HEK293 (cell line): ENCODE results near the gene OPCML.

ENCODE experiments used
- CTCF ChIA-PET: fragments of 350-600 bp; formaldehyde crosslinking; extraction: SDS; loops from one replicate; lab custom pipeline; 2021; ENCODE audit warnings: antibody characterized with exemption; lab: Yijun Ruan, JAX
- POLR2A ChIA-PET: fragments of 300-600 bp; formaldehyde crosslinking; extraction: SDS; loops from one replicate; lab custom pipeline; 2020; ENCODE audit warnings: antibody characterized with exemption, inconsistent platforms; lab: Yijun Ruan, JAX
- H3K27ac ChIP-seq: fragments of 200-500 bp; sonication (Bioruptor generic); 2 replicates; pipeline ENCODE4 v1.5.1; 2014; ENCODE audit warnings: low read depth, low read length, control low read depth, inconsistent platforms; ENCODE audit errors: extremely low read depth
- H3K36me3 ChIP-seq, 2 experiments: fragments of 200-500 bp in 1 of 2; sonication (Bioruptor generic) in 1 of 2; 1 replicate in 1 of 2; 2 replicates in 1 of 2; pipeline ENCODE4 v1.5.1; 2014 to 2017; ENCODE audit warnings: inconsistent platforms in 2 of 2, low read length in 2 of 2; ENCODE audit not compliant: control insufficient read depth in 2 of 2, insufficient read depth in 1 of 2
- H3K4me1 ChIP-seq: fragments of 200-500 bp; sonication (Bioruptor generic); 2 replicates; pipeline ENCODE4 v1.5.1; 2014; ENCODE audit warnings: mild to moderate bottlenecking, low read length, inconsistent platforms; ENCODE audit not compliant: control insufficient read depth, insufficient read depth
- H3K4me3 ChIP-seq: 2 replicates; pipeline ENCODE4 v1.5.1; 2011; ENCODE audit warnings: low read depth, mild to moderate bottlenecking, control low read depth, low read length, moderate library complexity
- H3K9me3 ChIP-seq: fragments of 200-500 bp; sonication (Bioruptor generic); 2 replicates; pipeline ENCODE4 v1.5.1; 2014; ENCODE audit warnings: low read depth, low read length, inconsistent platforms; ENCODE audit not compliant: control insufficient read depth, insufficient read depth
- KLF1 ChIP-seq: fragments of 450-650 bp; formaldehyde crosslinking; IDR thresholded peaks from 2 replicates; pipeline ENCODE4 v1.5.1; 2016; ENCODE audit warnings: missing biosample characterization, missing genetic modification characterization
- WT1 ChIP-seq: fragments of 450-650 bp; formaldehyde crosslinking; IDR thresholded peaks from 2 replicates; pipeline ENCODE4 v1.5.1; 2016; ENCODE audit warnings: missing biosample characterization, missing genetic modification characterization
- YY2 ChIP-seq: fragments of 450-650 bp; formaldehyde crosslinking; IDR thresholded peaks from 2 replicates; pipeline ENCODE4 v1.5.1; 2016; ENCODE audit warnings: missing biosample characterization, missing genetic modification characterization
- ZBTB8A ChIP-seq: fragments of 450-650 bp; formaldehyde crosslinking; IDR thresholded peaks from 2 replicates; pipeline ENCODE4 v1.5.1; 2016; ENCODE audit warnings: missing biosample characterization, missing genetic modification characterization
- ZNF138 ChIP-seq: fragments of 450-650 bp; formaldehyde crosslinking; IDR thresholded peaks from 2 replicates; pipeline ENCODE4 v1.5.1; 2016; ENCODE audit warnings: missing biosample characterization, missing genetic modification characterization, borderline replicate concordance
- ZNF169 ChIP-seq: fragments of 450-650 bp; formaldehyde crosslinking; IDR thresholded peaks from 2 replicates; pipeline ENCODE4 v1.5.1; 2016; ENCODE audit warnings: missing biosample characterization, missing genetic modification characterization
- ZNF354C ChIP-seq: fragments of 450-650 bp; formaldehyde crosslinking; IDR thresholded peaks from 2 replicates; pipeline ENCODE4 v1.5.1; 2016; ENCODE audit warnings: missing biosample characterization, missing genetic modification characterization, low read depth, borderline replicate concordance
- ZNF544 ChIP-seq: fragments of 450-650 bp; formaldehyde crosslinking; IDR thresholded peaks from 2 replicates; pipeline ENCODE4 v1.5.0; 2017; ENCODE audit warnings: missing biosample characterization, missing genetic modification characterization
- ZNF571 ChIP-seq: fragments of 450-650 bp; formaldehyde crosslinking; IDR thresholded peaks from 2 replicates; pipeline ENCODE4 v1.5.0; 2017; ENCODE audit warnings: missing biosample characterization, missing genetic modification characterization
- ZNF621 ChIP-seq: fragments of 450-650 bp; formaldehyde crosslinking; IDR thresholded peaks from 2 replicates; pipeline ENCODE4 v1.5.1; 2017; ENCODE audit warnings: missing biosample characterization, missing genetic modification characterization
- ZNF624 ChIP-seq: fragments of 450-650 bp; formaldehyde crosslinking; IDR thresholded peaks from 2 replicates; pipeline ENCODE4 v1.5.1; 2017; ENCODE audit warnings: missing biosample characterization, missing genetic modification characterization
- ZNF654 ChIP-seq: fragments of 450-650 bp; formaldehyde crosslinking; IDR thresholded peaks from 2 replicates; pipeline ENCODE4 v1.5.1; 2016; ENCODE audit warnings: low read depth, missing biosample characterization, missing genetic modification characterization
- ZNF701 ChIP-seq: fragments of 450-650 bp; formaldehyde crosslinking; IDR thresholded peaks from 2 replicates; pipeline ENCODE4 v1.5.1; 2016; ENCODE audit warnings: missing biosample characterization, missing genetic modification characterization
- ZNF707 ChIP-seq: fragments of 450-650 bp; formaldehyde crosslinking; IDR thresholded peaks from 2 replicates; pipeline ENCODE4 v1.5.1; 2016; ENCODE audit warnings: missing biosample characterization, missing genetic modification characterization
- ZNF768 ChIP-seq: fragments of 450-650 bp; formaldehyde crosslinking; IDR thresholded peaks from 2 replicates; pipeline ENCODE4 v1.5.1; 2018; ENCODE audit warnings: missing biosample characterization, mild to moderate bottlenecking, missing genetic modification characterization
- ZNF785 ChIP-seq: fragments of 450-650 bp; formaldehyde crosslinking; IDR thresholded peaks from 2 replicates; pipeline ENCODE4 v1.5.1; 2016; ENCODE audit warnings: missing biosample characterization, missing genetic modification characterization
- ZSCAN4 ChIP-seq: fragments of 450-650 bp; formaldehyde crosslinking; IDR thresholded peaks from 2 replicates; pipeline ENCODE4 v1.5.1; 2017; ENCODE audit warnings: missing biosample characterization, missing genetic modification characterization
- TF ChIP-seq, protein P1 (sequence below): fragments of 450-650 bp; formaldehyde crosslinking; IDR thresholded peaks from 2 replicates; pipeline ENCODE4 v1.5.1; 2016; ENCODE audit warnings: missing biosample characterization, missing genetic modification characterization
- TF ChIP-seq, protein P2 (sequence below): fragments of 450-650 bp; formaldehyde crosslinking; IDR thresholded peaks from 2 replicates; pipeline ENCODE4 v1.5.1; 2017; ENCODE audit warnings: missing biosample characterization, missing genetic modification characterization

OPCML gene

GRCh38 chr11:133551064-133551463 lies 18.8 kb upstream of the OPCML start:
- ChIA-PET CTCF (interaction anchor here (0.7 kb wide), 1 partner anchor 289 kb away, joined by 3 read pairs; no protein-coding TSS in a partner anchor), POLR2A (no interaction called here)
- no peak for TF ChIP-seq ZNF138 (tag by site-specific recombination)
- no peak for TF ChIP-seq ZNF654 (tag by site-specific recombination)
- TF ChIP-seq, protein P1, sequence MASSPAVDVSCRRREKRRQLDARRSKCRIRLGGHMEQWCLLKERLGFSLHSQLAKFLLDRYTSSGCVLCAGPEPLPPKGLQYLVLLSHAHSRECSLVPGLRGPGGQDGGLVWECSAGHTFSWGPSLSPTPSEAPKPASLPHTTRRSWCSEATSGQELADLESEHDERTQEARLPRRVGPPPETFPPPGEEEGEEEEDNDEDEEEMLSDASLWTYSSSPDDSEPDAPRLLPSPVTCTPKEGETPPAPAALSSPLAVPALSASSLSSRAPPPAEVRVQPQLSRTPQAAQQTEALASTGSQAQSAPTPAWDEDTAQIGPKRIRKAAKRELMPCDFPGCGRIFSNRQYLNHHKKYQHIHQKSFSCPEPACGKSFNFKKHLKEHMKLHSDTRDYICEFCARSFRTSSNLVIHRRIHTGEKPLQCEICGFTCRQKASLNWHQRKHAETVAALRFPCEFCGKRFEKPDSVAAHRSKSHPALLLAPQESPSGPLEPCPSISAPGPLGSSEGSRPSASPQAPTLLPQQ, result no peak
- no peak for TF ChIP-seq WT1 (tag by site-specific recombination)
- no peak for TF ChIP-seq ZNF768 (tag by site-specific recombination)
- TF ChIP-seq, protein P2, sequence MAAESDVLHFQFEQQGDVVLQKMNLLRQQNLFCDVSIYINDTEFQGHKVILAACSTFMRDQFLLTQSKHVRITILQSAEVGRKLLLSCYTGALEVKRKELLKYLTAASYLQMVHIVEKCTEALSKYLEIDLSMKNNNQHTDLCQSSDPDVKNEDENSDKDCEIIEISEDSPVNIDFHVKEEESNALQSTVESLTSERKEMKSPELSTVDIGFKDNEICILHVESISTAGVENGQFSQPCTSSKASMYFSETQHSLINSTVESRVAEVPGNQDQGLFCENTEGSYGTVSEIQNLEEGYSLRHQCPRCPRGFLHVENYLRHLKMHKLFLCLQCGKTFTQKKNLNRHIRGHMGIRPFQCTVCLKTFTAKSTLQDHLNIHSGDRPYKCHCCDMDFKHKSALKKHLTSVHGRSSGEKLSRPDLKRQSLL (tag by site-specific recombination), result no peak
- TF ChIP-seq ZNF571 (tag by site-specific recombination), result no peak
- no peak for TF ChIP-seq KLF1
- TF ChIP-seq ZNF785 (tag by site-specific recombination), result no peak
- no peak for TF ChIP-seq ZNF701 (tag by site-specific recombination)
- TF ChIP-seq ZBTB8A (tag by site-specific recombination), result no peak
- no peak for TF ChIP-seq YY2 (tag by site-specific recombination)
- TF ChIP-seq ZNF544, result no peak
- TF ChIP-seq ZNF169 (tag by site-specific recombination), result no peak
- no peak overlapping the region for H3K27ac ChIP-seq
- H3K4me3 ChIP-seq, result no peak overlapping the region
- no peaks in the 10 kb centered on the region for H3K9me3 ChIP-seq
- H3K4me1 ChIP-seq, result no peaks in the 10 kb centered on the region
- no peaks in the 10 kb centered on the region for H3K36me3 ChIP-seq

DNA sequence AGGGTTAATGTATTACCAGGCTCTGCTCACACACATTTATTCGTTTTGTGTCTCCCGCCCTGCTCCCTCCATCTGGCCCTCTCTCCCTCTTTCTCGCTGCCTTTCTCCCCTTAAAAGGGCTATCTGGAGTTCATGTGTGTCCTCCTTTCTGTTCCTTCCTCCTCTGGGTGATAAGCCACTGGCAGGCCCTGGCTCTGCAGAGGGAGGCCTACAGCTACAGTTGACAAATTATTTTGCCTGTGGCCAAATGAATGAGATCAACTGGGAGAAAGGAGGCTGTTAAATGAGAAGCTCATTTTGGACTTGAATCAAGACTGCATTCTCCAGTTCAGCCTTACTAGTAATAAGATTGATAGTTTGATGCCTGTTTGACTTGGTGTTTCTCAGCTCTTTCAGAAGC lies 17.5 kb upstream of the OPCML start:
- no peak for TF ChIP-seq ZNF707 (tag by site-specific recombination)
- POLR2A ChIA-PET, result no interaction called here
- CTCF ChIA-PET, result interaction anchor here (0.6 kb wide), 1 partner anchor 559 kb away, joined by 3 read pairs; no protein-coding TSS in a partner anchor
- Histone ChIP-seq H3K27ac (no peak overlapping the region), H3K4me3 (no peak overlapping the region), H3K4me1 (no peaks in the 10 kb centered on the region), H3K36me3 (no peaks in the 10 kb centered on the region), H3K9me3 (no peaks in the 10 kb centered on the region)

GRCh38 chr11:133548641-133549040 lies 16.3 kb upstream of the OPCML start:
- Histone ChIP-seq H3K4me3 (no peak overlapping the region), H3K36me3 (no peaks in the 10 kb centered on the region), H3K27ac (no peak overlapping the region), H3K9me3 (no peaks in the 10 kb centered on the region), H3K4me1 (no peaks in the 10 kb centered on the region)
- CTCF ChIA-PET, result no interaction called here
- POLR2A ChIA-PET, result no interaction called here
- TF ChIP-seq ZNF354C (no peak), ZNF621 (no peak), ZNF624 (no peak), ZNF707 (tag by site-specific recombination) (no peak), ZSCAN4 (tag by site-specific recombination) (no peak)
